Esophagus squamous epithelium (tissue), 4 donors: Measurements from ENCODE around the gene AVL9.

Experiments
- POLR2A ChIP-seq, 4 donors: fragments of 450-650 bp; IDR thresholded peaks; one replicate each; pipeline ENCODE4 v1.6.1; 2017; ENCODE audit warnings: antibody characterized with exemption in 4 of 4, mild to moderate bottlenecking in 4 of 4, moderate library complexity in 3 of 4
- TF ChIP-seq, protein P1 (sequence below), 6 experiments: fragments of 450-650 bp in 4 of 6; fragments of 200-600 bp in 2 of 6; sonication (generic) in 2 of 6; IDR thresholded peaks; one replicate each; pipeline ENCODE4 v1.5.1; 2016 to 2019; ENCODE audit warnings: antibody characterized with exemption in 6 of 6, mild to moderate bottlenecking in 4 of 6, moderate library complexity in 4 of 6

GRCh38 chr7:32453341-32454011 lies 41.8 kb upstream of the AVL9 start:
- TF ChIP-seq, protein P1, sequence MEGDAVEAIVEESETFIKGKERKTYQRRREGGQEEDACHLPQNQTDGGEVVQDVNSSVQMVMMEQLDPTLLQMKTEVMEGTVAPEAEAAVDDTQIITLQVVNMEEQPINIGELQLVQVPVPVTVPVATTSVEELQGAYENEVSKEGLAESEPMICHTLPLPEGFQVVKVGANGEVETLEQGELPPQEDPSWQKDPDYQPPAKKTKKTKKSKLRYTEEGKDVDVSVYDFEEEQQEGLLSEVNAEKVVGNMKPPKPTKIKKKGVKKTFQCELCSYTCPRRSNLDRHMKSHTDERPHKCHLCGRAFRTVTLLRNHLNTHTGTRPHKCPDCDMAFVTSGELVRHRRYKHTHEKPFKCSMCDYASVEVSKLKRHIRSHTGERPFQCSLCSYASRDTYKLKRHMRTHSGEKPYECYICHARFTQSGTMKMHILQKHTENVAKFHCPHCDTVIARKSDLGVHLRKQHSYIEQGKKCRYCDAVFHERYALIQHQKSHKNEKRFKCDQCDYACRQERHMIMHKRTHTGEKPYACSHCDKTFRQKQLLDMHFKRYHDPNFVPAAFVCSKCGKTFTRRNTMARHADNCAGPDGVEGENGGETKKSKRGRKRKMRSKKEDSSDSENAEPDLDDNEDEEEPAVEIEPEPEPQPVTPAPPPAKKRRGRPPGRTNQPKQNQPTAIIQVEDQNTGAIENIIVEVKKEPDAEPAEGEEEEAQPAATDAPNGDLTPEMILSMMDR (IDR thresholded peaks at IDR 0.05) = no peak
- no peak for TF ChIP-seq POLR2A (IDR thresholded peaks at IDR 0.05)
